ENCODE results near the gene ALPL. TPM values are rescaled to one million over a fixed set of nuclear protein-coding genes. Genes with fewer than 3 reads are reported as not detected.

The ALPL gene
- total and polyA plus RNA-seq, 8 donors, result 2.9 to 12.0 (median 7.0) TPM; not detected in 2

DNA sequence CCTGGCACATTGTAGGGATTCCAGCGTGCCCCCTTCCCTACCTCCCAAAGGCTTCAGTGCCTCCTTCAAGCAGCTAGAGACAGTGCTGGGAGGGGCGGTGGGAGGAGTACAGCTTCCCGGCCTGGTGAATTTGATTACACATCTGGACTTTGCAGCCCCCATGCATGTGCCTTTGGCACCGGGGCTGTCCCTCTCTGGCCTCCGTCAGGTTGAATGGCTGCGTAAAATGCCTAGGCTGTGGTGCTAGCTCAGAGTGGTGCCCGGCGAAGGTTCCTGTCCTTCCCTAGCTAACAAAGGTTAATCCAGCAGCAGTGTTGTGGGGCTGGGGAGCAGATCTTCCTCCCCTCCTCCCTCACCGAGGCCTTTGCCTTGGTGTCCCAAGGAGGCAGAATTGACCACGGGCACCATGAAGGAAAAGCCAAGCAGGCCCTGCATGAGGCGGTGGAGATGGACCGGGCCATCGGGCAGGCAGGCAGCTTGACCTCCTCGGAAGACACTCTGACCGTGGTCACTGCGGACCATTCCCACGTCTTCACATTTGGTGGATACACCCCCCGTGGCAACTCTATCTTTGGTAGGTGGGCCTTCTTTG is 66.2 kb downstream of the ALPL start:
- WGBS, 5 donors, result 84 to 93% (median 91%) methylated on average over 15 to 18 of the region's 18 CpGs
- DNase-seq, result no peak
- H3K27me3 ChIP-seq, result peaks cover 0 to 23% (median 0%) of the 10 kb centered on the region in 3 donors
- peak overlapping the region in 4 of 5 donors; percentile 51 to 74 (median 59) for H3K27ac ChIP-seq
- no peaks in the 10 kb centered on the region for H3K36me3 ChIP-seq
- no peak for TF ChIP-seq POLR2AphosphoS5 (IDR thresholded peaks at IDR 0.05)
- TF ChIP-seq POLR2A (IDR thresholded peaks at IDR 0.05), result no peak
- TF ChIP-seq EP300 (IDR thresholded peaks at IDR 0.05), result no peak
- TF ChIP-seq CTCF (IDR thresholded peaks at IDR 0.05), result no peak
- no peak overlapping the region for H3K4me3 ChIP-seq
- intact Hi-C loops (cut with DNase I; ENCODE audit: low total_unique reads), result loop anchor here (10.0 kb wide), 1 partner anchor 71 kb away; the partner anchor contains the start of gene ALPL
- H3K4me1 ChIP-seq, result peaks cover 7 to 15% (median 14%) of the 10 kb centered on the region in 4 donors
- H3K9me3 ChIP-seq, result no peaks in the 10 kb centered on the region

GRCh38 chr1:21576031-21576797 is 67.0 kb downstream of the ALPL start:
- intact Hi-C loops (cut with DNase I; ENCODE audit: low total_unique reads), result loop anchor here (10.0 kb wide), 1 partner anchor 71 kb away; the partner anchor contains the start of gene ALPL
- no peaks in the 10 kb centered on the region for H3K9me3 ChIP-seq

GRCh38 chr1:21576798-21577187 is 67.6 kb downstream of the ALPL start:
- no peak overlapping the region for H3K27ac ChIP-seq
- peaks cover 0 to 23% (median 0%) of the 10 kb centered on the region in 3 donors for H3K27me3 ChIP-seq
- peaks cover 7 to 15% (median 14%) of the 10 kb centered on the region in 4 donors for H3K4me1 ChIP-seq
- WGBS, 5 donors, result 85 to 96% (median 92%) methylated on average over 5 of the region's 5 CpGs
- no peaks in the 10 kb centered on the region for H3K9me3 ChIP-seq
- TF ChIP-seq EP300 (IDR thresholded peaks at IDR 0.05) (no peak), POLR2AphosphoS5 (IDR thresholded peaks at IDR 0.05) (no peak), POLR2A (IDR thresholded peaks at IDR 0.05) (no peak), CTCF (IDR thresholded peaks at IDR 0.05) (no peak)
- no peak for DNase-seq
- no peak overlapping the region for H3K4me3 ChIP-seq
- intact Hi-C loops (cut with DNase I; ENCODE audit: low total_unique reads), result loop anchor here (10.0 kb wide), 1 partner anchor 72 kb away; the partner anchor contains the start of gene ALPL
- H3K36me3 ChIP-seq, result no peaks in the 10 kb centered on the region

More at GRCh38 chr1:21576031-21576797, 67.0 kb downstream of the ALPL start:
- no peak overlapping the region for H3K4me3 ChIP-seq
- TF ChIP-seq CTCF (IDR thresholded peaks at IDR 0.05) (no peak), EP300 (IDR thresholded peaks at IDR 0.05) (no peak), POLR2A (IDR thresholded peaks at IDR 0.05) (no peak), POLR2AphosphoS5 (IDR thresholded peaks at IDR 0.05) (no peak)
- peak overlapping the region in 1 of 5 donors; percentile 58 for H3K27ac ChIP-seq
- H3K4me1 ChIP-seq, result peaks cover 7 to 15% (median 14%) of the 10 kb centered on the region in 4 donors
- no peaks in the 10 kb centered on the region for H3K36me3 ChIP-seq
- peaks cover 0 to 23% (median 0%) of the 10 kb centered on the region in 3 donors for H3K27me3 ChIP-seq
- DNase-seq, result no peak
- WGBS, 5 donors, result 83 to 96% (median 90%) methylated on average over 7 of the region's 7 CpGs

DNA sequence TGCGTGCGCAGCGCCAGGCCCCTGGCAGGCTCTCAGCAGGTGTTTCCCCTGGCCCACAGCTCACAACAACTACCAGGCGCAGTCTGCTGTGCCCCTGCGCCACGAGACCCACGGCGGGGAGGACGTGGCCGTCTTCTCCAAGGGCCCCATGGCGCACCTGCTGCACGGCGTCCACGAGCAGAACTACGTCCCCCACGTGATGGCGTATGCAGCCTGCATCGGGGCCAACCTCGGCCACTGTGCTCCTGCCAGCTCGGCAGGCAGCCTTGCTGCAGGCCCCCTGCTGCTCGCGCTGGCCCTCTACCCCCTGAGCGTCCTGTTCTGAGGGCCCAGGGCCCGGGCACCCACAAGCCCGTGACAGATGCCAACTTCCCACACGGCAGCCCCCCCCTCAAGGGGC is 68.1 kb downstream of the ALPL start:
- Histone ChIP-seq H3K27me3 (peaks cover 0 to 23% (median 0%) of the 10 kb centered on the region in 3 donors), H3K4me3 (no peak overlapping the region), H3K9me3 (no peaks in the 10 kb centered on the region), H3K27ac (no peak overlapping the region), H3K4me1 (peaks cover 7 to 15% (median 14%) of the 10 kb centered on the region in 4 donors), H3K36me3 (no peaks in the 10 kb centered on the region)
- no peak for TF ChIP-seq EP300 (IDR thresholded peaks at IDR 0.05)
- no peak for TF ChIP-seq POLR2A (IDR thresholded peaks at IDR 0.05)
- no peak for TF ChIP-seq POLR2AphosphoS5 (IDR thresholded peaks at IDR 0.05)
- TF ChIP-seq CTCF (IDR thresholded peaks at IDR 0.05), result no peak
- intact Hi-C loops (cut with DNase I; ENCODE audit: low total_unique reads), result loop anchor here (10.0 kb wide), 1 partner anchor 73 kb away; the partner anchor contains the start of gene ALPL
- WGBS, 5 donors, result 91 to 96% (median 94%) methylated on average over 15 to 26 of the region's 26 CpGs
- DNase-seq, result no peak

Data from stomach (tissue), 9 donors.